ENCODE results near the gene ROR1. TPM values are rescaled to one million over a fixed set of nuclear protein-coding genes. Genes with fewer than 3 reads are reported as not detected.

Gene ROR1
- total RNA-seq, 1 experiment from 2014 or later = 56.3 TPM

GRCh38 chr1:63756839-63757238 is 17.0 kb upstream of the ROR1 start:
- DNase-seq (ENCODE audit: low spot score) (no peak), ATAC-seq (no peak)
- Mint-ChIP-seq H3K4me3 (no peak overlapping the region), H3K36me3 (no peaks in the 10 kb centered on the region), H3K27ac (no peak overlapping the region), H3K4me1 (peaks cover 8% of the 10 kb centered on the region), H3K9me3 (peaks cover 4% of the 10 kb centered on the region), H3K27me3 (ENCODE audit: low read depth) (no peaks in the 10 kb centered on the region)
- POLR2A ChIA-PET = interaction anchor here (0.6 kb wide), 2 partner anchors 17 to 142 kb away, joined by 3 to 4 read pairs; partner anchors contain the start of gene ROR1
- TF ChIP-seq ATF2 (CRISPR knock-in tag; IDR thresholded peaks at IDR 0.05; ENCODE audit: borderline replicate concordance, low read depth) (no peak), NFE2L1 (CRISPR knock-in tag; IDR thresholded peaks at IDR 0.05) (no peak), ATF3 (CRISPR knock-in tag; conservative IDR thresholded peaks at IDR 0.05) (no peak), ZBTB21 (CRISPR knock-in tag; IDR thresholded peaks at IDR 0.05; ENCODE audit: borderline replicate concordance) (no peak), ZNF512 (CRISPR knock-in tag; IDR thresholded peaks at IDR 0.05; ENCODE audit: borderline replicate concordance) (no peak), PRDM15 (CRISPR knock-in tag; IDR thresholded peaks at IDR 0.05) (no peak), GTF2I (CRISPR knock-in tag; conservative IDR thresholded peaks at IDR 0.05) (no peak), E2F1 (CRISPR knock-in tag; IDR thresholded peaks at IDR 0.05) (no peak), NFYB (CRISPR knock-in tag; conservative IDR thresholded peaks at IDR 0.05; ENCODE audit: low read depth) (no peak), MXD4 (CRISPR knock-in tag; IDR thresholded peaks at IDR 0.05; ENCODE audit: borderline replicate concordance) (no peak), STAT6 (CRISPR knock-in tag; conservative IDR thresholded peaks at IDR 0.05; ENCODE audit: low read depth) (no peak), FOXJ3 (CRISPR knock-in tag; IDR thresholded peaks at IDR 0.05; ENCODE audit: borderline replicate concordance) (no peak), ETV6 (CRISPR knock-in tag; IDR thresholded peaks at IDR 0.05) (no peak)
- CTCF ChIA-PET = interaction anchor here (0.6 to 1.7 kb wide), 7 partner anchors 9 to 256 kb away, joined by 3 to 10 read pairs (median 3); no protein-coding TSS in a partner anchor

- Mint-ChIP-seq H3K36me3 (no peaks in the 10 kb centered on the region), H3K27me3 (ENCODE audit: low read depth) (no peaks in the 10 kb centered on the region), H3K4me1 (peaks cover 8% of the 10 kb centered on the region), H3K9me3 (peaks cover 4% of the 10 kb centered on the region), H3K27ac (no peak overlapping the region), H3K4me3 (no peak overlapping the region)
- CTCF ChIA-PET = interaction anchor here (0.9 to 1.6 kb wide), 4 partner anchors 8 to 161 kb away, joined by 3 to 10 read pairs (median 6); no protein-coding TSS in a partner anchor
- DNase-seq (ENCODE audit: low spot score) (no peak), ATAC-seq (no peak)
- POLR2A ChIA-PET = interaction anchor here (0.6 kb wide), 4 partner anchors 9 to 1522 kb away, joined by 3 to 4 read pairs (median 3); partner anchors contain the start of gene ROR1
- TF ChIP-seq ZMAT4 (CRISPR knock-in tag; IDR thresholded peaks at IDR 0.05) = no peak
- TF ChIP-seq ZBTB21 (CRISPR knock-in tag; IDR thresholded peaks at IDR 0.05; ENCODE audit: borderline replicate concordance) = no peak
- TF ChIP-seq ZNF121 (CRISPR knock-in tag; IDR thresholded peaks at IDR 0.05) = no peak
- TF ChIP-seq ETV6 (CRISPR knock-in tag; IDR thresholded peaks at IDR 0.05) = no peak
- TF ChIP-seq RORB (CRISPR knock-in tag; IDR thresholded peaks at IDR 0.05) = no peak
- TF ChIP-seq MXD4 (CRISPR knock-in tag; IDR thresholded peaks at IDR 0.05; ENCODE audit: borderline replicate concordance) = no peak
- no peak for TF ChIP-seq NR1H2 (CRISPR knock-in tag; IDR thresholded peaks at IDR 0.05)
- no peak for TF ChIP-seq ZNF138 (CRISPR knock-in tag; conservative IDR thresholded peaks at IDR 0.05)
- no peak for TF ChIP-seq ZNF219 (CRISPR knock-in tag; IDR thresholded peaks at IDR 0.05; ENCODE audit: borderline replicate concordance)
- no peak for TF ChIP-seq NR2C2 (CRISPR knock-in tag; IDR thresholded peaks at IDR 0.05)
- TF ChIP-seq FOXP4 (CRISPR knock-in tag; IDR thresholded peaks at IDR 0.05) = no peak
Measured at GRCh38 chr1:63757334-63757733, 16.5 kb upstream of the ROR1 start.
